Measurements from ENCODE around the gene MYO1E.

MYO1E gene

DNA sequence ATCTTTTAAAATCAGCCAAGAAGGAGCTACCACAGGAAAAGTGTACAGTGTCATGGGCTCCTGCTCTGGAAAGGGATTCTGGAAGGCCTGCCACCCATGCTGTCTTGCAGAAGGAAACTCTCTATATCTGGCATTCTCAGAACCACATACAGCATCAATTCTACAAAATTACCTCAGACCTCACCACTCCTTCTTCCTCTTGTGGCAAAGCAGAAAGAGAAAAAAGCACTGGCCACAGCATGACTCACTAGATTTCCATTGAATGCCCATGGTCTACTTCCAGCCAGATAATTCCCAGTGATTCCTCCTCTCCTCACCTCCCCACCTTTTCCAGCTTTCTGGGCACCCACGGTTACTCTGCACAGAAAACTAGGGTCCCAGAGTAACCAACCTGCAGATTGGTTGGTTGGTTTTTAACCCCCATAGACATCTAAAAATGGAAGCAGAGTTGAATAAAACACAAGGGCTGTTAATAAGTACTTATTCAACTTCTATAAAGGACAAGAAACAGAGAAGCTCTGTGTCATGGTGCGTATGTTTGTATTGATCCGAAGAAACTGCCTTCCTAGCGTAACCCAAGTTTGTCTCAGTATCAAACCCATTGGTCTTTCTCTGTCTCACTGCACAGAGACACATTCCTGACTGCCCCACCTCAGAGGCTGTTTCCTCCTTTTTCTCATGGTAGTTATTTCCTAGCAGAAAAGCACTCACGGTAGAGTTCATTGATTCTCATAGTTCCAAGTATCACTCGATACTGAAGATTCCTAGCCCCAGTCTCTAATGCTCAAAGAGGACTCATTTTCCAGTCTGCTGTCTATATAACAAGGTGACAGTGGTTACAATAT lies 98.3 kb downstream of the MYO1E start:
- H3K4me3 ChIP-seq (ENCODE audit: low read length), result no peak overlapping the region; the same call in 1 of the 2 replicates
- TF ChIP-seq ZNF274 (IDR thresholded peaks at IDR 0.05; ENCODE audit: low read depth, low read length), result no peak

DNA sequence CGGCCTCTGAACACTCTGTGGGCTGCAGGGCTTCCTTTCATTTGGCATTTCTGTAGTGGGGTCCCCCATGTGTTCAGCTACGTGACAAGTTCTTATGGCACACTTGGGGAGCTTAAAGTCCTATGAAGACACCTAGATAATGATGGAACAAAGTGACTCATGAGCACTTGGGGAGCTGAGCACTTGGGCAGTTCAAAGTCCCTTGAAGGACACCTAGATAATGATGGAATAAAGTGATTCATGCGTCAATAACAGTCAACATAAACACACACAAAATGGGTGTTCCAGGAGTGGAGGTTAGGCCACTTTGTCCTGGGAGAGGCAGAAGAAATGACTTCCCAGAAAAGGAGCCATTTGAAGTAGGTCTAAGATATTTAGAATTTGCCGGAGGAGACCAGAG lies 99.4 kb downstream of the MYO1E start:
- TF ChIP-seq ZNF274 (IDR thresholded peaks at IDR 0.05; ENCODE audit: low read depth, low read length), result no peak
- no peak overlapping the region for H3K4me3 ChIP-seq (ENCODE audit: low read length)

DNA sequence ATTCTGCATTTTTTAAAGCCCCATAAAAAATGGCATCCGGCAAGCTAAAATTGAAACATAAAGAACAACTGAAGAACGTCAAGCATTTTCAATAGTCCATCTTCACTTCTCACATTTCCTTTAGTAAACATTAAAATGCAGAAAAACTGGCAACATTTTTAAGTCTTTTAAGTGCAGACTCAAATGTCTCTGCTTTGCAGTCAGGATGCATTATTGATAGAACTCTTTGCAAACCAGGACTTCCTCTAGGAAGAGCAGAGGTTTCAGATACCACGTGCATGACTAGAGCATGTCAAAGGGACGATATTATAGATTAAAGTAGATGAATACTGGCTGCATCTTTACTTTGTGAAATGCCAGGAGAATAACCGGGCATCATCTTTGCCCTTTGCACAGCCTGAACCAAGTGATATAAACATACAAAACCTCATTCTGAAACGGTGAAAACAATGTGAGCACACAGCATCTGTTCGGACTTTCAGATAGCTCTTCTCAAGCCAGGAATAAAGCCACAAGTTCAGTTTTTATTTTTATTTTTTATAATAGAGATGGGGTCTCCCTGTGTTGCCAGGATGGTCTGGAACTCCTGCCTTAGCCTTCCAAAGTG lies 101.0 kb downstream of the MYO1E start:
- no peak for TF ChIP-seq ZNF274 (IDR thresholded peaks at IDR 0.05; ENCODE audit: low read depth, low read length)

DNA sequence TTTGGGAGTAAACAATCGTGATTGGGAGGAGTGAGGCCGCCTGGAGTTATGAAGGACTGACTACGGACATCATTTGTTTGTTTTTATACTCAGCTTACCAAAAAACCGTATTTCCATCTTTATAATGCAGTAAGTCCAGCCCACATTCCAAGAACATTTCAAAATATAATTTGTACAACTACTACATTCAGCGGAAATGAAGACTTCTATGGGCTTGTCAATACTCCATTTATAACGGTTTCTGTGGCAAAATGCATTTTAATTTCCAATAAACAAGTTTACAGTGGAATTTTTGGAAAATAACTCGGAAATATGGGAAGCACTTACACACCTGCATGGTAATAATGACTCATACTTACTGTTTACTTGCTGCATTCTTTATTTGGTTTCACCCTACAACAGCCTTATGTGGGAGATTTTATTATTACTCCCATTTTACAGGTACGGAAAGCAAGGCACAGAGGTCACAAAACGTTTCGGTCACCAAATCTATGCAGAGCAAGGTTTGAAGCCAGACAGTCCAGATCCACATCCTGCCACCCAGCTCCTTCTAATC lies 103.7 kb downstream of the MYO1E start:
- no peak overlapping the region for H3K4me3 ChIP-seq (ENCODE audit: low read length)
- TF ChIP-seq ZNF274 (IDR thresholded peaks at IDR 0.05; ENCODE audit: low read depth, low read length), result no peak

More for the DNA sequence above, 101.0 kb downstream of the MYO1E start:
- no peak overlapping the region for H3K4me3 ChIP-seq (ENCODE audit: low read length)

DNA sequence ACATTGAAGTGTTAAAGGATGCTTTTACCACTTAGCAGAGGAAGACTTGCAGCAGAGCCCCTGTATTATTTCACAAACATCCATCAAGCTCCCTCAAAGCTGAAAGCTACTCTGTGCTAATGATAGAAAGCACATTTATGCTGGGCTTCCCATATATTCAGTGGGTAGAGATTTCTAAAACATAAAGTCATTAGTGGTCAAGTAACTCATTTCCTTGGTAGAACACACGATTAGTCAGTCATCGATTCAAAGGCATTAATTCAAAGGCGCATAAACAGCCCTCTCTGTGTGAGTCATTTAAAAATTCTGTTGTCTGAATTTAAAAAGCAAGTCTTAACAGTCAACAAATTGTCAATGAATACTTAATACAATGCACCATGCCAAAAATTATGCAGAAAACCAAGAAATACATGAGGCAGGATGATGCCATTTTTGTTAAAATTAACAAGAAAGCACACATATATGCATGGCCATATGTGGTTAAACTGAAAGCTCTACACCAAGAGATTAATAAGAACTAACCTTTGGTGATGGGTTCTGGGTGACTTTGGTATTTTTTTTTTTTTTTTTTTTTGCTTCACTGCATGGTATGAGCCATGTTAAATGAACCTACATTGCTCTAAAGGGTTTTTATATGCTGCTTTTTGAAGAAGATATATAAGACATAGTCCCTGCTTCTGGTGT lies 104.4 kb downstream of the MYO1E start:
- TF ChIP-seq ZNF274 (IDR thresholded peaks at IDR 0.05; ENCODE audit: low read depth, low read length), result no peak
- H3K4me3 ChIP-seq (ENCODE audit: low read length), result no peak overlapping the region

DNA sequence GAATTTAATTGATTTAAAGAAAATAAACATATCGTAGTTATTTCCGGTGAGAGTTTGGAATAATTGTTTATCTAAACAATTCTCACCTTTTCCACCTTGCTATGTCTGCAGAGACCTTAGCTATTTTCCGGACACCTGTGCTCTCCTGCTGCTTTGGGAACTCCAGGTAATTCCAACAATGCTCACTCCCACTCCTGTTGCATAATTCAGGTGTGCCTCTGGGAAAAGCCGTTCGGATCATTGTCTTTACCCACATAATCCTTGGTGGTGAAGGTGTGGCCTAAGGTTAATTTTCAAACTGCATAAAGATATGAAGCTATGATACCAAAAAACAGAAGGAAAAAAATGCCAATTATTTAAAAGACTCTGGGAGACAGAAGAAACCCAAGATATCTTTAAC lies 106.6 kb downstream of the MYO1E start:
- TF ChIP-seq ZNF274 (IDR thresholded peaks at IDR 0.05; ENCODE audit: low read depth, low read length), result no peak
- no peak overlapping the region for H3K4me3 ChIP-seq (ENCODE audit: low read length)

DNA sequence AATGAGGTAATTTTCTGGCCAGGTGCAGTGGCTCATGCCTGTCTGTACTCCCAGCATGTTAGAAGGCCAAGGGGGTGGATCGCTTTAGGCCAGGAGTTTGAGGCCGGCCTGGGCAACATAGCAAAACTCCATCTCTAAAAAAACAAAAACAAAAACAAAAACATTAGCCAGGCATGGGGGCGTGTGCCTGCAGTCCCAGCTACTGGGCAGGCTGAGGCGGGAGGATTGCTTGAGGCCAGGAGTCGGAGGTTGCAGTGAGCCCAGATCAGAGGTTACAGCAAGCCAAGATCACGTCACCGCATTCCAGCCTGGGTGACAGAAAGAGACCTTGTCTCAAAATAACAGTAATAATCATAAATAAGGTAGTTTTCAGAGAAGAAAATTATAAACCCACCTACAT lies 110.4 kb downstream of the MYO1E start:
- no peak for TF ChIP-seq ZNF274 (IDR thresholded peaks at IDR 0.05; ENCODE audit: low read depth, low read length)
- no peak overlapping the region for H3K4me3 ChIP-seq (ENCODE audit: low read length)

DNA sequence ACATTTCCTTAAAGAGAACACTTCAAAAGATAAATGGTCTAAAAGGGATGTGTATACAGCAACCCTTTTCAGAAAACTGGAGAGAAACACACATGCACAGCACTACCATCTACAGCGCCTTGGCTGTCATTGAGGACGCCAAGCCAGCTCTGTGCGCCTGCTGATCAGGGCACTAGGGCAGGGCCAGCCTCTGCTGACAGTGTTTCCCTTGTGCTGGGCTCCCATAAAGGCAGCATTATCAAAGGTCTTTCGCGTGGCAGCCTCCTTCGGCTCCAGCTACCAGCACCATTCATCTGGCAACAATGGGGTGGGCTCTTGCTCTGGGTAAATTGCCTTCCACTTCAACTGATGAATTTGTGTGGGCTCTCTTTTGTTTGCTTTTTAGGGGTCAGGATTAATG lies 112.6 kb downstream of the MYO1E start:
- TF ChIP-seq ZNF274 (IDR thresholded peaks at IDR 0.05; ENCODE audit: low read depth, low read length), result no peak
- H3K4me3 ChIP-seq (ENCODE audit: low read length), result no peak overlapping the region

DNA sequence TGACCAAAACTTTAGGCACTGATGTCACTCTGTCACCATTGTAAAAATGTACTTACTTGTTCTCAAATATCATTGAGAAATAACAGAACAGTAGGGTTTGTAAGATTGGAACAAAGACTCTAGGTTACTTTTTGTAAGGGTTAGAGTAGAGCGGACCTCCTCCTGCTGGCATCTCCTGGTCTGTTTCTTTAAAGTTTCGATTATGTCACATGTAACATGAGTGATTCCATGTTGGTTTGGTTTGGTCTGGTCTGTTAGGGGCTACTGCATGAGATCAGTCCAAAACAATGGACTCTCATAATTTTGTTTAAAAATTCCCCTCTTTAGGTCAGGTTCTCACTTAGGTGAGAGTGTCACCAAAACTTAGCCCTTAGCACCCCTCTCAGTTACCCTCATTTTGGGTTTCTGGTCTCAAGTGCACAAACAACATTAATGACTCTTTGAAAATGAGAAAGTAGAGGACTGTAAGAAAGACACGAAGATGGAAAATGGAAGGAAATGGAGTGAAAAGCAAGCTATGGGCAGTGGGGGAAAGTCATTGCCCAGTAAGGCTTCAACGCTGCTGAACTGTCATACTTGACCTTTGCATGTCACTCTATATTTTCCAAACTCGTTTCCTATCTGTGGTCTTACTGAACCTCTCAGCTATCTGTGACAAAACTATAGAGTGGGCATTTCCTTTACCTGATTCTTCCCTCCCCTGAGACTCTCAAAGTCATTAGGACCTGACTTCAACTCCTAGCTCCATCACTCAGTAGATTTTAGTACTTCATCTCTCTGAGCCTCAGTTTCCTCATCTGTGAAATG lies 113.3 kb downstream of the MYO1E start:
- no peak for TF ChIP-seq ZNF274 (IDR thresholded peaks at IDR 0.05; ENCODE audit: low read depth, low read length)
- H3K4me3 ChIP-seq (ENCODE audit: low read length), result no peak overlapping the region

DNA sequence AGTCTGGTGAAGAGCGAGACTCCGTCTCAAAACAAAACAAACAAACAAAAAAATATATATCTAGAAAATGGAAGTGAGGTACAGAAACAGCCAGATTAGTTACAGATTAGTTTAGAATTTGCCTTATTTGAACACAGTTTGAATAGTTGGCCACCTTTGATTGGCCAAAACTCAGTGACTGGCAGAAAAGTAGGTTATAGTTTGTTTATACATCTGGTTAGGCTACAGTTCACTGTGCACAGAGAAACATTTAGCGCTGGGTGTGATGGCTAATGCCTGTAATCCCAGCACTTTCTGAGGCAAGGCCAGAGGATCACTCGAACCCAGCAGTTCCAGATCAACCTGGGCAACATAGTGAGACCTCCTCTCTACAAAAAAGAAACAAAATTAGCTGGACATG lies 114.4 kb downstream of the MYO1E start:
- no peak overlapping the region for H3K4me3 ChIP-seq (ENCODE audit: low read length)
- TF ChIP-seq ZNF274 (IDR thresholded peaks at IDR 0.05; ENCODE audit: low read depth, low read length), result no peak

DNA sequence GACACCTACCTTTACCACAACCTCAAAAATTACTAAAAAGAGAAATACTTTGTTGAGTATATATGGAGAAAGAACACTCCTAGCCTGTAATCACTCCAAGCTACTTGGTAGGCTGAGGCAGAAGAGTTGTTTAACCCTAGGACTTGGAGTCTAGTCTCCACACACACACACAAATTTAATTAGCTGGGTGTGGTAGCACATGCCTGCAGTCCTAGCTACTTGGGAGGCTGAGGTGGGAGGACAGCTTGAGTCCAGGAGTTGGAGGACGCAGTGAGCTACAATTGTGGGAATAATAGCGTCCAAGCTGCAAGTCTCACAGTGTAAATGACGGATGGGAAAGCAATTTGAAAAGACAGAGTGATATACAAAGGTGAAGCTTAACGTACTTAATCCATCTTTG lies 115.5 kb downstream of the MYO1E start:
- no peak for TF ChIP-seq ZNF274 (IDR thresholded peaks at IDR 0.05; ENCODE audit: low read depth, low read length)
- H3K4me3 ChIP-seq (ENCODE audit: low read length), result no peak overlapping the region

DNA sequence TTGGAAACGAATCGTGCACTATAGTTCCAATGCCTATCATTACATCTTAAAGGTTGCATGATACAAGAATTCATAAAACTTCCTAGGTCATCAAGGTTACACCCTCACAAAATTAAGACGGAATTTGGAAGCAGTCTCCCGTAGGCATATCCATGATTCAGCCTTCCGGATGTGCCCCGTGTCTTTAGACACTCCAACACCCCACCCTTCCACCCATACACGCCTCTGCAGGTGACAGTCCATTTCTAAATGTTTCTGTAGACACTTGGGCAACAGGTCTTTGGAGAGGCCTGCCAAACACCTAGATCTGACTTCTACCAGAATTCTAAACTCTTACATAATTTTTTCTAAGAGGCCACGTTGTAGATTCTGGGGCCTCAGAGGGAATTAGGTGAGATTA lies 116.2 kb downstream of the MYO1E start:
- TF ChIP-seq ZNF274 (IDR thresholded peaks at IDR 0.05; ENCODE audit: low read depth, low read length), result no peak
- H3K4me3 ChIP-seq (ENCODE audit: low read length), result no peak overlapping the region

DNA sequence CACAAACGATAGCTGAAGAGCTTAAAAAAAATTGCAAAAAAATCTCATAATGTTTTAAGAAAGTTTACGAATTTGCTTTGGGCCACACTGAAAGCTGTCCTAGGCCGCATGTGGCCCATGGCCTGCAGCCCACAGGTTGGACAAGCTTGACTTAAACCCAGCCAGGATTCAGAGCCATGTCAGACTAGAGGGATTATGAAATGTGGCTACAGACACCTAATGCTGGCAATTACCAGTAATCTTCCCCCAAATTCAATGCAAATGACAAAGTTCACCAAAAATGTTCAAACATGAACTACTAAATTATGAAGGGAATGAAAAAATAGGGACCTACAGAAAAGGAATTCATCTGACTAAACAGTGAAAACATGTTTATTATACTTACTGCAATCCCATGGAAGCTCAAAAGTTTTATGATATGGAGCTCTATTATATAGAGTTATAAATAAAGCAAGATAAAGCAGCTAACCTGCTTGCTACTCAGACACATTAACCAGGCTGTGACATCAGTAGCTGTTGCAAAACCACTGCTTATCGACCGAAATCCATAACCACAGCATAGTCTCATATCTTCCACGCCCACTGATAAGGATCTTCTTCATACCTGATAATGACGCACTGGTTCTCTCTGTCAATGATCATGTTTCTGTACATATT lies 116.9 kb downstream of the MYO1E start:
- TF ChIP-seq ZNF274 (IDR thresholded peaks at IDR 0.05; ENCODE audit: low read depth, low read length), result no peak
- no peak overlapping the region for H3K4me3 ChIP-seq (ENCODE audit: low read length)

All from GM08714 (cell line).